ENCODE measurements around the gene PPFIBP2.

PPFIBP2 gene

DNA sequence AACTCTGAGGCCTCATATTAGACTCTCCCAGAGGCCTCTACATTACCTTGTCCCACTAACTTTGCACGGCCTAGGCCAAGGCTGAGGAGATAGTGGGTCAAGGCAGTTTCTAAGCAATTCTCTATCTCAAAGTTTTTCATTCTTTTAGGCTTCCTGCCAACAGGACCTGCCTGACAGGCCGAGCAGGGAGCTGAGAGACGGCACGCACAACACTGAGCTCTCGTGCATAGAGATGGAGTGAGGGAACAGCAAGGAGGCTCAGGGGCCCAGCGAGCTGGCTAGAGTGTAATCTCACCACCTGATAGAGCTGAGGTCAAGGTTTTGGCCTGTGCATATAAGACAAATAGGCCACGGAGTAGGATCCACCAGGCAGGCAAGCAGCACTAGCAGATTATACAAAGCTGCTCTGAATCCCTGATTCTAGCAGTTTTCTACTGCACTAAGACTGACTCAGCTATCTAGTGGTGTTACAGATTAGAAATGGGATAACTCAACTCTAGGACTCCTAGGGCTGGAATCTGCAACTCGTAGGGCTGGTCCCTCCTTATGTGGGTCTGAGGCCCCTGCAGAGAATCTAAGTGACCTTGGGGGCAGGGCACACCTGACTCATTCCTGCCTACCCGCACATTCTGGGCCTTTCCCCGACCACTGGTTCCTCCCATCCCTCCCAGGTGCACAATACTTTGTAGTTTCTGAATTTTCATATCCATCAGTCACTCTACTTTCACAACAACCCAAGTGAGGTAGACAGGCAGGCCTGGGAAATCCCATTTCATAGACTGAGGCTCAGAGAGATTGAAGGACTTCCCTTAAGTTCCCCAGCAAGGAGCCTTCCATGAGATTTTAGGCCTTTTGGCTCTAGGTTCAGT, 157.8 kb downstream of the PPFIBP2 start:
- no peak for DNase-seq

DNA sequence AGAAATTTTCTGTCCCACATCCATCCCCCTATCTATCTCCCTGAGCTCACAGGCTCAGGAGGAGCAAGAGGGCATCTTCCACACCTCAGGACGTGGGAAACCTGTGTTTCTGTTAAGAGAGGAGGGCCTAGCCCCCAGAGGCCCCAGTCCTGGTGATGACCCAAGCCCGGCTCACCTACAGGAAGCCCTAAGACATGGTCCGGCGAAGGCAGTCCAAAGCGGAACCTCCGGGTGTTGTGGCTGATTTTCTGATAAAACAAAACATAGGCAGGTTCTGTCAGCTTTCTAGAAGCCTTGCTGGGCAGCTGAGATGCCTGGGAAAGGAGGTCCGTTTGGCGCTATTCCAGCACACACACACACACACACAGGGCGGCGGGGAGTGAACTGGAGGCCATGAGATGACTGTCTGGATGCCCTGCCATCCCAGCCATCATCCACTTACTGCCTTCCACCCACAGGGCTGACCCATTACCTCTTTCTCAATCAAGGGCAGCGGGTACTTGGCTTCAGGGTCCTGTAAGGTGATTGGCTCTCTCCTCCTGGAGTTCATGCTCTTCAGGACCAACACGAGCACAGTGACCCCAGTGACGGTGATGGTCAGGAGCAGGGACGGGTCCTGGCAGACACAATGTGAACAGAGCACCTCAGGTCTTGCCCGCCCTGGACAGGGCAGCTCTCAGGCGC, 158.6 kb downstream of the PPFIBP2 start:
- DNase-seq: no peak

DNA sequence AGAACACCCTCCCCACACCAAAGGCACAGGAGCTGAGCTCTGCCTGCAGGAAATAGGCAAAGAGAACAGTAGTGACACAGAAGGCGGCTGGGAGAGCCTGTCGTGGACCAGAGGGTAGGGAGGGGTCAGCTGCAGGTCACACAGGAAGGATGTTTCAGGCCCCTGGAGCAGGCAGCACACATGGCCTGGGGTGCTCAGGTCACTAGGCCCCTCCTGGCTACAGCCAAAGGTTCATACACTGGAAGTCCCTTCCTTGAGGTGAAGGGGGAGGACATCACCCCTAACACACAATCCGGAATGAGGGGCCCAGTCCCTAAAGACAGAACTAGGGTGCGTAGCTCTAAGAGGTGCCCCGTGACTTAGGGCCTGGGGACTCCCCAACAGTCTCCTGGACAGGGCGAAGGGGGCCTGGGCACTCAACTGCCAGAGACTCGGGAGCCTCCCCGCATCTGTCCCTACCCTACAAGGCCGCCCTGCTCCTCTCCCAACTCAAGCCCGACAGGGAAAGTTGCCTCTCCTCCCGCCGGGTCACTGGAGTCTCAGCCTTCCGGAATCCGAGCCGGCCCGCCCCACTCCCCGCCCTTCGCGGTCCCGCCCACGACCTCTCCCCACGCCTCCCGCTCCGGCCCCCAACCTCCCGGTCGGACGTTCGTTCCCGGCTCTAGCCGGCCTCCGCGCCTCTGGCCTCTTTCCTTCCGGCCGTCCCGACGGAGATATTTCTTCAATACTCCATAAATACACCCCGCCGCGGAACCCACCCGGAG, 159.3 kb downstream of the PPFIBP2 start, which contains the start of gene CYB5R2:
TSS of gene CYB5R2 (minus strand) at position 541 of the 764 bp plus-strand sequence. CDS start 675 bp downstream, outside the sequence.
- DNase-seq: no peak

DNA sequence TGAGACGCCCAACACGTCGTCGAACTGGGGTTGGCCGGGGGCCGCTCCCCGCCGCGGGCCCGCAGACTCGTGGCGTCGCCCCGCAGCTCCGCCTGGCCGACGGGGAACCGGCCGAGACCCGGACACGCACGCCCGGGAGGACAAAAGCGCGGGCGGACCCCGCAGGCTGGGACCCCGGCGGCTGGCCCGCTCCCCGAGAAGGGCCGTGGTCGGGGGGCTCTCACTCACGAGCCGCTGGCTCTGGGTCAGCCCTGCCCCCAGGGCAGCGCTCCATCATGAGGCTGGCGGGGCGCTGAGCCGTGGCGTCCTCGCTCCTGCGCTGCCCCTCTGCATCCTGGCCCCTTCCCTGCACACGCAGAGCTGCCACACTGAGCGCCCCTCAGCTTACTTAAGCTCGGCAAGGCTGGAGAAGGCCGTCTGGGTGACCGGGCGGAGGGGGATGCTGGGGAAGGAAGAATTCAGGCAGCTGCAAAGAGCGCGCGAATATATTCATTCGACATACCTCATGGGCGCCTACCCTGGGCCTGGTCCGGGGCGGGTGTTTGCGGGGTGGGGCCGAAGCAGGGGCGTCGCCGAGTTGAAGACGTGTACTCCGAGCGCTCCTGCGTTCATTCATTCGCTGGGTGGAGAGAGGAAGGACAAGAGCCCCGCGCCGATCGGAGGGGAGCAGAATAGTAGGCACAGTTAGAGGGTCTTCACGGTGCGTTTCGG, 160.1 kb downstream of the PPFIBP2 start:
- peak; percentile 28 for DNase-seq

DNA sequence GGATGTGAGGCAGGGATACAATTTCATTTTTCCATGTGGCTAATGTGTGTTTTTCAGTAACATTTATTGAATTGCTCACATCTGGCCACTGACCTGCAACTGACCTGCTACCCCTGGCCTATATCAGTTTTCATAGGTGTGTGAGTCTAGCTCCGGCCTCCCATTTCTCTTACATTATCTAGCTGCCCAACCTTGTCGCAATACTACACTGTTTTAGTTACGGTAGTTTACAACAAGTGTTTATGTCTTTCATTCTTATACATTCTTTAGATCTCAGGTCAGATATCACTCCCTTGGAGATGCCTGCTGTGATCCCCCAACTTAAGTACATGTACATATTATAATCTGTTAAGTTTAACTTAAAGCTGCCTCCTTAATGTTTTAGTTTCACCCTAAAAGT, 161.8 kb downstream of the PPFIBP2 start:
- DNase-seq: no peak

DNA sequence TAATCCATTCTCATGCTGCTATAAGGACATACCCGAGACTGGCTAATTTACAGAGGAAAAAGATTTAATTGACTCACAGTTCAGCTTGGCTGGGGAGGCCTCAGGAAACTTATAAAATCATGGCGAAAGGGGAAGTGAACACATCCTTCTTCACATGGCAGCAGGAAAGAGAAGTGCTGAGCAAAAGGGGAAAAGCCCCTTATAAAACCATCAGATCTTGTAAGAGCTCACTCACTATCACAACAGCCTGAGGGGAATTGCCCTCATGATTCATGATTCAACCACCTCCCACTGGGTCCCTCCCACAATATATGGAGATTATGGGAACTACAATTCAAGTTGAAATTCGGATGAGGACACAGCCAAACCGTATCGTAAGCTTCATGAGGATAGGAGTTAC, 163.3 kb downstream of the PPFIBP2 start:
- no peak for DNase-seq

DNA sequence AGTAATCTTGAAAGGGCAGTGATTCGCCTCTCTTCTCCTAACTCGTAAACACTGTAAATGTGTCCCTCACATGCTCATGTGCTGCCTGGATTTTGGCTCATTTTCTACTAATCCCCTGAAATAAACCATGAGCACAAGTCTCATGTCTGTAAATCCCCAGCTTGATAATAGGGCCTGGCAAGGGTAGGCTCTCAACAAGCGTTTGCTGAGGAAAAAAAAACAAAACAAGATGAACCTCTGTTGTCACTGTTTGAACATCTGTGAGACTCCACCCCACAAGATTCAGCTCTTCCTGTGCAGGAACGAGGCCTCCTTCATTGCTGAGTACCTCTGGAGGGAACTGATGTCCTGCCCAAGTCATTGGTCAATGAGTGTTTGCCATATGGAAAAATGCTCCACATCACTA, 164.0 kb downstream of the PPFIBP2 start:
- DNase-seq: no peak

DNA sequence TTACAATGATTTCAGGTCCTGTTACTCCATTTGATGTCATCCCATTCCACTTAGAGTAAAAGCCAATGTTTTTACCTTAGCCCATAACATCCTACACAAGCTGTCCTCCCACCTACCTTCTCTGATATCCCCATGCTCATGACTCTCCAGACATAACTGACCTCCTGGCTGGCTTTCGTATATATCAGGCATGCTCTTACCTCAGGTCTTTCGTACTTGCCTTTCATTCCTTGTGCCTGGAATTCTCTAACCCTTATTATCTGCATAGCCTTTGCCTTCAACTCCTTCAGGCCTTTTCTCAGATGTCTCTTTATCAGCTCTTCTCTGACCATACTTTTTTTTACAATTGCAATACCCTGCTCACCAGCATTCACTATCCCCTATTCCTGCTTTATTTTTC, 169.8 kb downstream of the PPFIBP2 start:
- DNase-seq: no peak

DNA sequence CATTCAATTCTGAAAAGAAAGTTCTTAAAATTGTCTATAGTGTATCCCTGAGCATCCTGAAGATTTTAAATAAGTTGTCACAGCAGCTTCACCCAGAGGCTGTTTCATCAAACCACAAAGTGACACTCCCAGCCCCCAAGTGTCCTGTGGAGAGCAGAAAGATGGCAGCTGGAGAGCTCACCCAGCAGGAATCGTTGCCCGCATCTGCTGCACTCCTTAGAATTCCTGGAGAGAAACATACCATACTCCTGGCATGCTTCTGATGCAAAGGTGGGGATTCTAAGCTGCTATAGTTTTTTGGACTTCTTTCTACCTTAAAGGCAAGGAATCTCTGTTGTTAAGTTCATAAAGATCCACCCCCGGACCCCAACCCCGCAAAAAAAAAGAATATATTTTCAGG, 173.0 kb downstream of the PPFIBP2 start:
- DNase-seq: no peak

DNA sequence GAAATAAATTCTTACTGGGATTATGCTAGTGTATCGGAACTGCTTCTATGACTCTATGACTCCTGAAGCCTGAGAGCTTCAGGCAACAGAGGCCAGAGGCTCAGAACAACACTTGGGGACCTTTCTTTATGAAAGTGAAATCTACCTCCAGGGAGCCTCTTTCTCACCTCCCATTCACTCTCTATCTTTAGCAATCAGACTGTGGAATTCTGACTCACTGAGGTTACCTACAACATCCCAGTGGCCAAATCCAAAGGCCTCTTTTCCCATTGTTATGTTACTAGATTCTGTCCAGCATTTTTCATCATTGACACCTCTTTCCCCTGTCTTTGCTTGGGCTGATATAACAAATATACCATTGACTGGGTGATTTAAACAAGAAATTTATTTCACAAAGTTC, 173.6 kb downstream of the PPFIBP2 start:
- DNase-seq: no peak

DNA sequence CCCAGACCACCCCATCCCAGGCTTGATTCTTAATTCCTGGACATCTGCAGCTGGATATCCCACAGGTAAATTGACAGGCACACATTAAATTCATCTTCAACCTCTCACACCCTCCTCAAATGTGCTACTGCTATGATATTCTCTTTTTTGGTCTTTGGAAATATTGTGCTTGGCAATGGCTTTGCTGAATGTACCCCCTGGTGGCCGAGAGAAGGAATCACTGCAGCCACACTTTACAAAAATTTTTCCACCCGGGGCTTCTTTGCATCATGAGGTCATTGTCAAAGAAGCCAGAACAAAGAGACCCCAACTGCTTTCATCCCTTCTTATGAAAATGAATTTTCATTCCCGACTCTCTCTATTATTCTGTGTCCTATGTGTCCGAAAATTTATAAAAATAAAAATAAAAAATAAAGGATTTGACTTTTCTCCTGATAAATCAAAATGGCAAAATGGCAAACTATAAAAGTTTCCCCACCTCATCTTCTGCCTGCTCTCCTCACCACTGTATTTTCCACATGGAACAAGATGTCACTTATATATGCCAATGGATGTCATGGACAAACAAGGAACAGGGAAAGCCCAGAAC, 174.5 kb downstream of the PPFIBP2 start:
- DNase-seq: peak; percentile 8

DNA sequence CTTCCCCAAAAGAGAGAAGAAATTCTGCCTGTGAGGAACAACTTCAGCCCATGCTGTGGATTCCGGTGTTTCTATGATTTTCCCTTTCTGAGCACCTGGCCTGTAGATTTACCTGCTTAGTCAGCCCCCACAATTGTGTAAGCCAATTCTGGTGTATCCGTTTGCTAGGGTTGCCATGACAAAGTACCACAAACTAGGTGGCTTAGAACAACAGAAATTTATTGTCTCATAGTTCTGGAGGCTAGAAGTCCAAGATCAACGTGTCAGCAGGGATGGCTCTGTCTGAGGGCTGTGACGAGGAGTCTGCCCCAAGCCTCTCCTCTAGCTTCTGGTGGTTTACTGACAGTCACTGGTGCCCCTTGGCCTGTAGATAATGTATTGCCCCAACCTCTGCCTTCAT, 175.4 kb downstream of the PPFIBP2 start:
- DNase-seq: no peak

DNA sequence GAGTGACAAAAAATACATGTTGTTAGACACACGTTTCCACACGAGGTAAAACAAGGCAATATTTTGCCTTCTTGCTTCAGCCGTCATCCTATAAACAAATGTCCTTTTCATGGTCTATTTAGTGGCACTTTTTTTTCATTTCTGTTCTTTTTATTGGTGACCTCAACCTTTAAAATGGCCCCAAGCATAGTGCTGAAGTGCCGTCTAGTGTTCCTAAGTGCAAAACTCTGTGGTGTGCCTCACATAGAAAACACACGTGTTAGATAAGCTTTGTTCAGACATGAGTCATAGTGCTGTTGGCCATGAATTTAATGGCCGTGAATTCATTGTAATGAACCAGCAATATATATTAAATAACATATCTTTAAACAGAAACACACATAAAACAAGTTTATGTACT, 176.8 kb downstream of the PPFIBP2 start:
- DNase-seq: no peak

DNA sequence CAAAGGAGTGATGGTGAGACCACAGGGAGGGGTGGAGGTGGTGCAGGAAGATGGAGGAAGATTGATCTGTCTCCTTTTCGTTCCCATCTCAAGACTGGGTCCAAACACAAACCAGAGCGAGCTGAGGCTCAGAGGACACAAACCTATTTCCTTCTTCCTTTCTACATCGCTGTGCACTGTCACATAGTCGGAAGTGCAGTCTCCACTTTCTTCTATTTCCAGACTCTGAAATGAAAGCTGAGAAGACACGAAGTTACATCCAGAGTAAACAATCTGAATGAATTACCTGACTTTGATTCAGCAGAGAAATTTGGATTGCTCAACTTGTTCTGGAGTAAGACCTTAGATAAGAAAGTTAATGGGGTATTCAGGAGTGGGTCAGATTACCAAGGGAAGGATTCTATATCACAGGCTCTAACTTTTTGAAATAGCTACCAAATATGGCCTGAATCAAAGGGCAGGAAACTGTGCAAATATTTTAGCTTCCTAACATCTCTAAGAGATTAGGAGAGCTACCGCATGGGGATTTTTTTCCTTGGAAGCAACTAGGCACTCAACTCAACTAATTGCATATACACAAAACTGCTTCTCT, 178.1 kb downstream of the PPFIBP2 start:
- no peak for DNase-seq

DNA sequence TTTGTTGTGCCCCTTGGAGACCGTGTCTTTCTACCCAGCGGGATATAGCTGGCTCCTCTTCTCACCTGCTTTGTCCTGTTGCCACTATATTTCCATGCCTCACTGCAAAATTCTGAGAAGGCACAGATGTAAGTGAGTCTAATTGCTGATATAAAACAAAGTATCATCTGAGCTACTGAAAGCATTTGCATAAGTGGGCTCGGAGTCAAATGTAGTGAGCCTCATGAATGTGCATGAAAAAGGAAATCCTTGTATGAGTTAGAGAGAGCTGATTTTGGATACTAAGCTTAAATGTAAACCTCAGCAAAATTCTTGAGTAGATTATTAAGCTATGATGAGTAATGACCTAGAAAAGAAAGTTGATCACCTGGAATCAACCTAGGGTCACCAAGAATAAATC, 178.6 kb downstream of the PPFIBP2 start:
- DNase-seq: no peak

DNA sequence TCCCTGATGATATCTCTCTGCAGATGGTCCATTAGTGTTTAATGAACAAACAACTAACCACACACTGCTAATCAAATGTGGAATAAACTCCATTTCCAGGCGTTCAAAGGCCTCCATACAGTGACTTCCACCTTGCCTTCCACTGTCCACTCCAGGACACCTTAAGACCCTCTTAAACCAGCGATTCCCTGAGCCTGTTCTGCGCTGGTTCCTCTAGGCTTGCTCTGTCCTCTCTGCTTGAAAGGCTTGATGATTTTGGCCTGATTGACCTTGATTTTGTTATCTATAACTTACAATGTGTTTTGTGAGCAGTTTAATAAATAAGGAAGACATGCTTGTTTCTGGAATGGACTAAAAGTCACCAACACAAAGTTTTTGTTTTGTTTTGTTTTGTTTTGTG, 180.4 kb downstream of the PPFIBP2 start:
- no peak for DNase-seq

DNA sequence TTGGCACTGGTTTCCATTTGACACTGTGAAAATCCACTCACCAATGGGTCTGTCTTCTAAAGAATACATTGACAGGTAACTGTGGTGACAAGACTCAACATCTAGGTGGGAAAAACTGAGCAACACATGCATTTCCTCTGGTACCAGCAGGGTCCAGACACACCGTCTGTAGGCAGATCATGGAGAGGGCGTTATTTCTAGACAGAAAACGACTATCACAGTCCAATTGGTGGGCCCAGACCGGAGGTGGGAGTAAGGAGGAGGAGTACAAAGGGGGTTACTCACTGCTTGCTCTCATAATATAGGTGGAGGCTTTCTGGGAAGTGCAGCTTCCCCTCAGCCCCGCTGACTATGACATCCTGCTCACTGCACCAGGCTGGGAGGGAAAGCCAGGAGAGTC, 182.6 kb downstream of the PPFIBP2 start:
- DNase-seq: no peak

All from NCI-H1105 (cell line).